ENCODE measurements around the gene ATG2A. TPM values are rescaled to one million over a fixed set of nuclear protein-coding genes. Genes with fewer than 3 reads are reported as not detected.
A peak's percentile ranks its signal among the peaks of the same experiment; 100 is the strongest.

The ATG2A gene
- total RNA-seq, 1 donor, result 25.7 TPM

DNA sequence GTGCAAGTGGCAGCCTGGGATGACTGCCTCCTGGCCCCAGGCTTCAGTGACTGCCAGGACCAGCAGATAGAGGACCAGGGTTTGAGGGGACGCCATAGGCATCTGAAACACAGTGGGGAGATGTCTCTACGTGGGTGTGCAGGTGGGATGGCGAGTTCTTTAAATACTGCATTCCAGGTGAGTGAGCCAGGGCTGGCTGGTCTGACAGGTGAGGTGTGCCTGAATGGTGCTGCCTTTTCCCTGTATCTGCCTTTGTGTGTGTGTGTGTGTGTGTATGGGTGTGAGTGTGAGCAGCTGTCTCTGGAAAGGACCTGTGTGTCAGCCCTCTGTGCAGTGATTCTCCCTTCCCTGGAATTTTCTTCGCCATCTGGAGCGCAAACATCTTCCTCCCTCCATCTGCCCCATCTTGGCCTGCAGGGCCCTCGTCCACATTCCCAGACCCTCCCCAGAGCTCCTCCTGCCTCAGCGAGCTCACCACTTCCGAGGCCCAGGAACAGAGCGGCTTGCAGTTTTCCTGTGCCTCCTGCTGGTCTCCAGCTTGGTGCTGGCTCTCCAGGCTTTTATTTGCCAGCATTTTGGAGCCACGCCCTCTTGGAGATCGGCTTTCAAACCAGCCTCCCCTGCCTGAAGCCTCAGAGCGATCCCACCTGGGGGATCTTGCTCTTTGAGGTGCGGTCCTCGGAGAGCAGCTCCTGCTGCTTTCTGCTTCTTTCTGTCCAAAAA, 18.5 kb upstream of the ATG2A start, which contains the start of gene GPHA2:
Gene GPHA2, minus strand, starts transcription at position 535 of the 723 bp plus-strand sequence. Its CDS starts 433 bp downstream, at position 102.
- TF ChIP-seq, protein P1, sequence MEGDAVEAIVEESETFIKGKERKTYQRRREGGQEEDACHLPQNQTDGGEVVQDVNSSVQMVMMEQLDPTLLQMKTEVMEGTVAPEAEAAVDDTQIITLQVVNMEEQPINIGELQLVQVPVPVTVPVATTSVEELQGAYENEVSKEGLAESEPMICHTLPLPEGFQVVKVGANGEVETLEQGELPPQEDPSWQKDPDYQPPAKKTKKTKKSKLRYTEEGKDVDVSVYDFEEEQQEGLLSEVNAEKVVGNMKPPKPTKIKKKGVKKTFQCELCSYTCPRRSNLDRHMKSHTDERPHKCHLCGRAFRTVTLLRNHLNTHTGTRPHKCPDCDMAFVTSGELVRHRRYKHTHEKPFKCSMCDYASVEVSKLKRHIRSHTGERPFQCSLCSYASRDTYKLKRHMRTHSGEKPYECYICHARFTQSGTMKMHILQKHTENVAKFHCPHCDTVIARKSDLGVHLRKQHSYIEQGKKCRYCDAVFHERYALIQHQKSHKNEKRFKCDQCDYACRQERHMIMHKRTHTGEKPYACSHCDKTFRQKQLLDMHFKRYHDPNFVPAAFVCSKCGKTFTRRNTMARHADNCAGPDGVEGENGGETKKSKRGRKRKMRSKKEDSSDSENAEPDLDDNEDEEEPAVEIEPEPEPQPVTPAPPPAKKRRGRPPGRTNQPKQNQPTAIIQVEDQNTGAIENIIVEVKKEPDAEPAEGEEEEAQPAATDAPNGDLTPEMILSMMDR (IDR thresholded peaks at IDR 0.05; ENCODE audit: extremely low read depth, low read depth, low read length), result no peak

GRCh38 chr11:64934682-64935358, 17.8 kb upstream of the ATG2A start:
- no peaks in the 10 kb centered on the region for H3K4me1 ChIP-seq (ENCODE audit: insufficient read depth, low read length)
- H4K20me1 ChIP-seq (ENCODE audit: insufficient read depth, low read length), result no peaks in the 10 kb centered on the region
- no peak overlapping the region for H3K4me3 ChIP-seq (ENCODE audit: insufficient read depth, low read length)
- H2AFZ ChIP-seq (ENCODE audit: low read length), result no peak overlapping the region
- no peaks in the 10 kb centered on the region for H3K27me3 ChIP-seq (ENCODE audit: insufficient read depth, low read length)
- TF ChIP-seq, protein P1 (IDR thresholded peaks at IDR 0.05; ENCODE audit: extremely low read depth, low read depth, low read length), result no peak
- H3K27ac ChIP-seq (ENCODE audit: low read depth, low read length), result no peak overlapping the region
- H3K9me3 ChIP-seq (ENCODE audit: low read depth, low read length), result no peaks in the 10 kb centered on the region
- H3K79me2 ChIP-seq (ENCODE audit: insufficient read depth, low read length), result no peaks in the 10 kb centered on the region
- H3K4me2 ChIP-seq (ENCODE audit: insufficient read depth, low read length), result no peak overlapping the region
- peaks cover 39% of the 10 kb centered on the region for H3K36me3 ChIP-seq (ENCODE audit: insufficient read depth, low read length)
- peak; percentile 17 for DNase-seq (ENCODE audit: insufficient read length, low spot score, missing footprints)

More for the DNA sequence above, 18.5 kb upstream of the ATG2A start, which contains the start of gene GPHA2:
- DNase-seq (ENCODE audit: insufficient read length, low spot score, missing footprints), result peak; percentile 52
- Histone ChIP-seq H3K9me3 (ENCODE audit: low read depth, low read length) (no peaks in the 10 kb centered on the region), H3K27ac (ENCODE audit: low read depth, low read length) (no peak within 1 kb of the TSS), H2AFZ (ENCODE audit: low read length) (no peak within 1 kb of the TSS), H3K27me3 (ENCODE audit: insufficient read depth, low read length) (no peaks in the 10 kb centered on the region), H3K4me1 (ENCODE audit: insufficient read depth, low read length) (no peaks in the 10 kb centered on the region), H3K36me3 (ENCODE audit: insufficient read depth, low read length) (peaks cover 33% of the 10 kb centered on the region), H3K79me2 (ENCODE audit: insufficient read depth, low read length) (no peaks in the 10 kb centered on the region), H3K4me3 (ENCODE audit: insufficient read depth, low read length) (no peak within 1 kb of the TSS), H4K20me1 (ENCODE audit: insufficient read depth, low read length) (no peaks in the 10 kb centered on the region), H3K4me2 (ENCODE audit: insufficient read depth, low read length) (no peak within 1 kb of the TSS)

DNA sequence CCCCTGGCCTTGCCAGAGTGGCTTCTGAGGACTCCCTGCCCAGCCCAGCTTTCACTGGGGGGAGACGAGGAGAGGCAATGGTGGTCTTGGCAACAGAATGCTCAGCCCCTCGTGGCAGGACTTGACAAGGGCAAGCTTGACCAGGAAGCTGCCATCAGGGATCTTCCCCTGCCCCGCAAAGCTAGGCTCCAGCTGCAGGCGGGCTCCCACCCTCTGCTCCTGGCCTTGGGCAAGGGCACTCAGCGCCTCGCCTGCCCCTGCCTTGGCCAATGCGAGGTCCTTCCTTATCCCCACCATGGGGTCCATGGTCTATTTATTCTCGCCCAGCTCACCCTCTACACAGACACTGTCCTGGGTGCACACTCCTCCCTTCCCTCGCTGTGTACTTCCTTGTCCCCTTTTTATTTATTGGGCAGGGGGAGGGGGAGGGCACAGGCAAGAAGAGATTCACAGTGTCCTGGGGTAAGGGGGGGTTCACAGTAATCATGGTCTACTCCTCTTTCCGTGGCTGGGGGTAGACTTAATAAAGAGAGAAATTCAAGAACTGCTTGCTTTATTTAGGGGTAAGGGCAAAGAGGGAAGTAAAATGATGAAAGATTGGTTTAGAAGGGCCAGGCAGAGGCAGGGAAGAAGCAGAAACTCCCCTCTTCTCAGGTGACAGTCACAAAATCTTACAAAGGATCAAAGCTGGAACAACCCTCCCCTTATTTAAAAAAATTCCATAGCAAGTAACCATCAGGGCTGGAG, 17.1 kb upstream of the ATG2A start:
- H3K9me3 ChIP-seq (ENCODE audit: low read depth, low read length), result no peaks in the 10 kb centered on the region
- no peak overlapping the region for H3K4me3 ChIP-seq (ENCODE audit: insufficient read depth, low read length)
- TF ChIP-seq, protein P1 (IDR thresholded peaks at IDR 0.05; ENCODE audit: extremely low read depth, low read depth, low read length), result no peak
- peak; percentile 37 for DNase-seq (ENCODE audit: insufficient read length, low spot score, missing footprints)
- no peaks in the 10 kb centered on the region for H3K79me2 ChIP-seq (ENCODE audit: insufficient read depth, low read length)
- no peak overlapping the region for H3K27ac ChIP-seq (ENCODE audit: low read depth, low read length)
- no peaks in the 10 kb centered on the region for H3K27me3 ChIP-seq (ENCODE audit: insufficient read depth, low read length)
- H2AFZ ChIP-seq (ENCODE audit: low read length), result no peak overlapping the region
- H3K4me1 ChIP-seq (ENCODE audit: insufficient read depth, low read length), result no peaks in the 10 kb centered on the region
- peaks cover 40% of the 10 kb centered on the region for H3K36me3 ChIP-seq (ENCODE audit: insufficient read depth, low read length)
- H3K4me2 ChIP-seq (ENCODE audit: insufficient read depth, low read length), result no peak overlapping the region
- H4K20me1 ChIP-seq (ENCODE audit: insufficient read depth, low read length), result no peaks in the 10 kb centered on the region
